GM20000 (cell line): Measurements from ENCODE around the gene TSC22D4.

ENCODE experiments used
- DNase-seq: peaks from one replicate; pipeline ENCODE4 v3.0.0; 2012; ENCODE audit warnings: low spot score
- CTCF ChIP-seq: IDR thresholded peaks from 2 replicates; pipeline ENCODE4 v1.5.1; 2012; ENCODE audit warnings: mild to moderate bottlenecking, control low read depth; ENCODE audit errors: extremely low read depth, missing control alignments

The TSC22D4 gene

DNA sequence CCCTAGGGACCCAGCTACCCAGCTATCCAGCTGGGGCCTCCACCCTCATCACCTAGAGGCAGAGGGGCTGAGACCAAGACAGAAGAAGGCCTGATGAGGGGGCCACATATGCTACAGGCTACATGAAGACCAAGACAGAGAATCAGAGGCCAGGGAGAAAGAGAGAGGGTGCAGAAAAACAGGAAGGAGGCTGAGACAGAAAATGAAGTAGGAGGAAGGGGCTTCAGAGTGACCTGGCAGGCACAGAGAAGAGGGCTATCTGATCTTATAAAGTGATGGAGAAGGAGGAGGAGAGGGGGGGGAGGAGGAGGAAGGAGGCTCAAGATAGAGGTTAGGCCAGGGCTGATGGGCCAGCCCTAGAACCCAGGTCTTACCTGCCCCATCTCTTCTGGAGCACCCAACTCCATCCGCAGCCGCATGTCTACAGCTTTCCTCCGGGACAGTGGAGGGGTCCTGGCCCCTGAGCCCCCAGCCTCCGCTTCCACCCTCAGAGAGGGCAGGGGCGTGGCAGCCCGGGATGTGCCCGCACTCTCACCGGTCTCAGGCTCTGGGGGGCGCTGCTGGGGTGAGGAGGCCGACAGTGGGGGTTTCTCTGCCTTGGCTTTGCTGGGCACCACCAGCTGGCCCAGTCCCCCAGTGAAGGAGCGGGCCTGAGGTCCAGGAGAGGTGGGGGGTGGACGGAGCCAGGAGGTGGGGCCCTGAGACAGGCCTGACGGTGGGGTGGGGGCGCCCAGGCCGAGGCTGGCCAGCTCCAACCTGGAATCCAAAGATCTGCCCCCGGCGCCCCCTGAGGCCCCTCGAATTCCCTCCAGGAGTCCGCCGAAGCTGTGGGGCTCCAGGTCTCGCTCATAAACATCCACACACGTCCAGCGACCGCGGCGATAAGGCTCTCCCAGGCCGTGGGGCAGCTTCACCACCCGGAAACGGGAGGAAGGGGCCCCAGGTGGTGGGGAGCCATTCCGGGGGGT is 1.8 kb downstream of the TSC22D4 start:
- DNase-seq: no peak
- peak; percentile 39 for TF ChIP-seq CTCF

GRCh38 chr7:100476101-100476780 is 2.8 kb downstream of the TSC22D4 start:
- no peak for DNase-seq
- no peak for TF ChIP-seq CTCF

DNA sequence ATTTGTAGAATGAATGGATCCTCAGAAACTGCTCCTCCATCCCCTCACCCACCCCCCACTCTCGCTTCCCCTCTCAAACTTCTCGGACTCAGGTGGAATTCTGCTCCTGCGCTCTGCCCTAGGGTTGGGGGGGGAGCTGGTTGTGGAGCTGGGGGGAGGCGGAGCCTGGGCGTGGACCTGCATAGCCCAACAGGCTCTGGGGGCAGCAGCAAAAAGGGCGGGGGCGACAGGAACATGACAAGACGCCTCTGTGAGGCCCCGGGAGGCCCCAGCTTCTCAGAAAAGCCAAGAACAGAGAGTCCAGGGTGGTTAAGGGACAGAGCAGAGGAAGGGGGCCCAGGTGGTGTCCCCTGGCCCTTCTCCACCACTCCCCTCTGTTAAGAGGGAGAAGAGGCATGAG is 3.5 kb downstream of the TSC22D4 start:
- DNase-seq: peak; percentile 66
- no peak for TF ChIP-seq CTCF

DNA sequence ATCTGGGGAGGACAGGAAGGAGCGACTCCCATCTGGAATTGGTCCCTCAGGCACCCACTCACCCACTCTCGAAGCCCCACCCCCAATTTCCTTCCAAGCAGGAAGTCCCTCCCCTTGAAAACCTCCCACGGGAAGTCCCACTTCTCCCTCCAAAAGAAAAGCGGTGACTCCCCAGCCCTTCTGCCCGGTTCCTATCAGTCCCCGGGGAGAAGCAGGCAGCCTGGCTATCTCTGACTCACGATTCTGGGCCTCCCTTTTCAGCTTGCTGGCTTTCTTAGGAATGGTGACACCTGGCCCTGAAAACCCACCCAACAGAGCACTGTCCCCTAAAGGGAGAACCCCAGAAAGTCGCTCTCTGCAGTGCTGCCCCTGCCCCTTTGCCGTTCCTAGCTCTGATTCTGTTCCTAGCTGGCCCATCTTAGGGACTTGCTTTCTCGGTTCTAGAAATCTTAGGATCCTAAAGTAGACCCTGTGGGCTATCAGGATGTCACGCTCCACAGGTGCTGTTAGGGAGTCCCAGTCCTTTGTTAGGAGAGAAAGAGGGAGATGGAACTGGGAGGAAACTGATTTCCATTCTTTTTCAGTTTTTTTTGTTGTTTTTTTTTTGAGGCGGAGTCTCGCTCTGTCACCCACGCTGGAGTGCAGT is 6.0 kb downstream of the TSC22D4 start:
- TF ChIP-seq CTCF: no peak
- no peak for DNase-seq

DNA sequence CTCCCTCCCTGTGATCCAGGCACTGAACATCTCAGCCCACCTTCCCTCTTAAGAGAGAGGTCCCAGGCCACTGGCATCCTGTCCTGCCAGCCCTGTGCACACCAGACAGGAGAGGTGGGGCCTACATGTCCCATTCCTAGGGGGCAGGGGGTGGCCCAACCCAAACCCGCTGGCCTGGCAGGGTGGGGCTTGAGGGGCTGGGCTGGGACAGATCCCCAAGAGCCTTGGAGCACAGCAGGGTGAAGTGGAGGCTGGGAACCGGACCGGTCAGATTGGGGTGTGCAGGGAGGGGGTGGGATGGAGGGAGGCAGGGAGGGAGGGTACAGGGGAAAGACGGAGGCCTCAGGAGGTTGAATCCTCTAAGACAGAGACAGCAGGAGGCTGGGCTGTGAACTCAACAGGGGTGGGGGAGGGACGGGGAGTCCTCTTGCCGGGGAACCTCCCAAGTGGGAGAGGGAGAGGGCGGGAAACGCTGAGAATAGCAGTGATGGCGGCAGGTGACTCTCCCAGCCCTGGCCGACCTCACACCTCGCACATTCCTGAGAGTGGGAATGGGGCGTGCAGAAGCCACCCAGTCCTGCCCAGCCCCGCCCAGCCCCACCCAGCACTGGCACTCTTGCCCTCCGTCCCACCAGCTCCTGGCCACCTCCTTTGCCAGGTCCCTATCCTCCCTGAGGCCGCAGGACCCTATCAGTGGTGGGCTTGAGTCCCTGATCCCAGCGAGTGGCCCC is 6.7 kb downstream of the TSC22D4 start:
- no peak for DNase-seq
- TF ChIP-seq CTCF: no peak

- no peak for DNase-seq
- TF ChIP-seq CTCF: no peak
These were observed 8.0 kb downstream of the TSC22D4 start for GRCh38 chr7:100471021-100471420.
